Endodermal cell (in vitro differentiated cells): ENCODE data around the gene ITGA2. TPM values are rescaled to one million over a fixed set of nuclear protein-coding genes. Genes with fewer than 3 reads are reported as not detected.

Experiments used
- DNase-seq: peaks from one replicate; pipeline ENCODE4 v3.0.0-alpha.2; 2017
- H3K27ac ChIP-seq: 2 replicates; pipeline ENCODE4 v1.5.1; 2013; ENCODE audit warnings: mild to moderate bottlenecking, low read depth, low read length, moderate library complexity
- H3K27me3 ChIP-seq: 2 replicates; pipeline ENCODE4 v1.6.1; 2013; ENCODE audit warnings: mild to moderate bottlenecking, low read length, moderate library complexity; ENCODE audit not compliant: insufficient read depth, control insufficient read depth, poor library complexity, severe bottlenecking
- H3K36me3 ChIP-seq: 2 replicates; pipeline ENCODE4 v1.7.0; 2013; ENCODE audit warnings: mild to moderate bottlenecking, low read length, moderate library complexity; ENCODE audit not compliant: control insufficient read depth, insufficient read depth
- H3K4me1 ChIP-seq: one replicate; pipeline ENCODE4 v1.7.0; 2013; ENCODE audit warnings: low read length; ENCODE audit not compliant: control insufficient read depth, insufficient read depth
- H3K4me3 ChIP-seq: 2 replicates; pipeline ENCODE4 v1.5.1; 2013; ENCODE audit warnings: mild to moderate bottlenecking, low read length, moderate library complexity
- H3K9ac ChIP-seq: 2 replicates; pipeline ENCODE4 v1.6.1; 2013; ENCODE audit warnings: mild to moderate bottlenecking, low read length, moderate library complexity; ENCODE audit not compliant: poor library complexity, severe bottlenecking; ENCODE audit errors: extremely low read depth
- H3K9me3 ChIP-seq: 2 replicates; pipeline ENCODE4 v1.6.1; 2013; ENCODE audit warnings: mild to moderate bottlenecking, low read length, moderate library complexity; ENCODE audit not compliant: control insufficient read depth
- H3K27ac Mint-ChIP-seq: 2 replicates; pipeline ENCODE4 v1.8.0; 2020; ENCODE audit warnings: mixed read lengths
- H3K27me3 Mint-ChIP-seq: 2 replicates; pipeline ENCODE4 v1.8.0; 2021; ENCODE audit warnings: mild to moderate bottlenecking, mixed read lengths; ENCODE audit not compliant: insufficient read depth
- H3K36me3 Mint-ChIP-seq: 2 replicates; pipeline ENCODE4 v1.8.0; 2020; ENCODE audit warnings: low read depth, mixed read lengths
- H3K4me1 Mint-ChIP-seq: 2 replicates; pipeline ENCODE4 v1.8.0; 2020; ENCODE audit warnings: mixed read lengths
- H3K4me3 Mint-ChIP-seq: 2 replicates; pipeline ENCODE4 v1.8.0; 2020; ENCODE audit warnings: mild to moderate bottlenecking, moderate library complexity, mixed read lengths
- H3K9me3 Mint-ChIP-seq: 2 replicates; pipeline ENCODE4 v1.8.0; 2020; ENCODE audit warnings: mild to moderate bottlenecking, mixed read lengths
- WGBS, 2 experiments: methylation state at CpG; one replicate each; pipeline versions ENCODE4 v1.1.5 to v1.1.7; 2013; ENCODE audit warnings: missing lambda C conversion rate in 2 of 2, mixed read lengths in 1 of 2; ENCODE audit not compliant: insufficient coverage in 1 of 2, insufficient read length in 1 of 2; 5-methylcytosine and 5-hydroxymethylcytosine counted together
- total RNA-seq, 2 donors: library from RNA; stranded (reverse); fragmentation: NEBNext Ultra II Directional in 1 of 2; extraction: Animal tissue kit (Norgen Biotek cat#: 25700) in 1 of 2; gene quantifications; 2 replicates in 1 of 2; 3 replicates in 1 of 2; pipeline ENCODE4 v1.2.1, GENCODE V29; 2021
- TF ChIP-seq, protein P1 (sequence below): fragments of 200-600 bp; sonication (generic); conservative IDR thresholded peaks from 2 replicates; pipeline ENCODE4 v1.5.0; 2021; ENCODE audit warnings: antibody characterized with exemption, mild to moderate bottlenecking

The ITGA2 gene
- total RNA-seq, 2 donors from 2014 or later, result 1.3 to 4.0 TPM

DNA sequence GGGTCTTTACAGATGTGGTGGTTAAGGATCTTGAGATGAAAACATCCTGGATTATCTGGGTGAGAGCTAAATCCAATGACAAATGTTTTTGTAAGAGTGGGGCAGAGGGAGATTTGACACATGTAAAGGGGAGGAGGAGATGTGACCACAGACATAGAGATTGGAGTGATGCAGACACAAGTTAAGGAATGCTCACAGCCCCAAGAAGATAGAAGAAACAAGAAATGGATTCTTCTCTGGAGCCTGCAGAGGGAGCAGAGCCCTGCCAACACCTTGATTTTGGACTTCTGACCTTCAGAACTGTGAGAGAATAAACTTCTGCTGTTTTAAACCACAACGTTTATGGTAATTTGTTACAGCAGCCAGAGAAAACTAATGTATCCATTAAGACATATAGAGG lies 21.7 kb downstream of the ITGA2 start:
- no peaks in the 10 kb centered on the region for H3K9me3 Mint-ChIP-seq
- H3K4me3 ChIP-seq, result no peak overlapping the region
- H3K9me3 ChIP-seq, result no peaks in the 10 kb centered on the region
- no peaks in the 10 kb centered on the region for H3K36me3 Mint-ChIP-seq
- WGBS, 2 experiments, result 85 to 100% methylated on average over 1 of the region's 1 CpG
- no peak overlapping the region for H3K27ac ChIP-seq
- H3K4me1 ChIP-seq, result no peaks in the 10 kb centered on the region
- no peak overlapping the region for H3K27ac Mint-ChIP-seq
- no peaks in the 10 kb centered on the region for H3K36me3 ChIP-seq
- no peaks in the 10 kb centered on the region for H3K27me3 ChIP-seq
- DNase-seq, result no peak
- no peak overlapping the region for H3K4me3 Mint-ChIP-seq
- H3K27me3 Mint-ChIP-seq, result no peaks in the 10 kb centered on the region
- H3K9ac ChIP-seq, result no peak overlapping the region
- TF ChIP-seq, protein P1, sequence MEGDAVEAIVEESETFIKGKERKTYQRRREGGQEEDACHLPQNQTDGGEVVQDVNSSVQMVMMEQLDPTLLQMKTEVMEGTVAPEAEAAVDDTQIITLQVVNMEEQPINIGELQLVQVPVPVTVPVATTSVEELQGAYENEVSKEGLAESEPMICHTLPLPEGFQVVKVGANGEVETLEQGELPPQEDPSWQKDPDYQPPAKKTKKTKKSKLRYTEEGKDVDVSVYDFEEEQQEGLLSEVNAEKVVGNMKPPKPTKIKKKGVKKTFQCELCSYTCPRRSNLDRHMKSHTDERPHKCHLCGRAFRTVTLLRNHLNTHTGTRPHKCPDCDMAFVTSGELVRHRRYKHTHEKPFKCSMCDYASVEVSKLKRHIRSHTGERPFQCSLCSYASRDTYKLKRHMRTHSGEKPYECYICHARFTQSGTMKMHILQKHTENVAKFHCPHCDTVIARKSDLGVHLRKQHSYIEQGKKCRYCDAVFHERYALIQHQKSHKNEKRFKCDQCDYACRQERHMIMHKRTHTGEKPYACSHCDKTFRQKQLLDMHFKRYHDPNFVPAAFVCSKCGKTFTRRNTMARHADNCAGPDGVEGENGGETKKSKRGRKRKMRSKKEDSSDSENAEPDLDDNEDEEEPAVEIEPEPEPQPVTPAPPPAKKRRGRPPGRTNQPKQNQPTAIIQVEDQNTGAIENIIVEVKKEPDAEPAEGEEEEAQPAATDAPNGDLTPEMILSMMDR, result peak; percentile 13
- no peaks in the 10 kb centered on the region for H3K4me1 Mint-ChIP-seq

DNA sequence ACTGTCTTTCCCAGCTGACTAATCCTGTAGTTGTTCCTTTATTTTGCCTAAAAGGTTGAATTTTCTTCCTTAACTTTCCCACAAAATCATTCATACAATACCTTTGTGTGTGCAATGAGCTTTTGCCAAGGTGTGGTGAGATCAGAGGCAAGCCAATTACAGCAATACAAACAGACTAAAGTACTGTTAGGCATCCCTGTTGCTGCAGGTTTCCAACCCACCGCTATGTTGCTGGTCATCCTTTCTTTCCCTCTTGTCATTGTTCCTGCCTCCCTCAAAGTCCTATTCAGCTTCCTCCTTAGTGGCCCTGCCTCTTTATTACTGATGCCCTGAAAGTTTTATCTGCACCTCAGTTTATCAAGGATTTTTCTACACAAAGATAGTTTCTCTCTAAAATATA lies 22.1 kb downstream of the ITGA2 start:
- TF ChIP-seq, protein P1, result no peak
- H3K9ac ChIP-seq, result no peak overlapping the region
- H3K27me3 ChIP-seq, result no peaks in the 10 kb centered on the region
- no peak overlapping the region for H3K27ac ChIP-seq
- H3K36me3 Mint-ChIP-seq, result no peaks in the 10 kb centered on the region
- H3K4me1 Mint-ChIP-seq, result no peaks in the 10 kb centered on the region
- H3K27ac Mint-ChIP-seq, result no peak overlapping the region
- no peaks in the 10 kb centered on the region for H3K9me3 ChIP-seq
- 80 to 94% methylated on average over 1 of the region's 1 CpG for WGBS, 2 experiments
- H3K36me3 ChIP-seq, result no peaks in the 10 kb centered on the region
- DNase-seq, result no peak
- H3K4me1 ChIP-seq, result no peaks in the 10 kb centered on the region
- H3K4me3 Mint-ChIP-seq, result no peak overlapping the region
- no peaks in the 10 kb centered on the region for H3K27me3 Mint-ChIP-seq
- no peak overlapping the region for H3K4me3 ChIP-seq
- H3K9me3 Mint-ChIP-seq, result no peaks in the 10 kb centered on the region

DNA sequence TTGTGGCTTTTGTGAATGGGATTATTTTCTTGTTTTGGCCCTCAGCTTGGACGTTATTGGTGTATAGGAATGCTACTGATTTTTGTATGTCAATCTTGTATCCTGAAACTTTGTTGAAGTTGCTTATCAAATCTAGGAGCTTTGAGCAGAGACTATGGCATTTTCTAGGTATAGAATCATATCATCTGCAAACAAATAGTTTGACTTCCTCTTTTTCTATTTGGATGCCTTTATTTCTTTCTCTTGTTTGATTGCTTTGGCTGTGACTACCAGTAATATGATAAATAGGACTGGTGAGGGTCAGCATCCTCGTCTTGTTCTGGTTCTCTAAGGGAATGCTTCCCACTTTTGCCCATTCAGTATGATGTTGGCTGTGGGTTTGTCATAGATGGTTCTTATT lies 24.7 kb downstream of the ITGA2 start:
- no peak overlapping the region for H3K4me3 ChIP-seq
- no peaks in the 10 kb centered on the region for H3K36me3 ChIP-seq
- Mint-ChIP-seq H3K9me3 (no peaks in the 10 kb centered on the region), H3K36me3 (no peaks in the 10 kb centered on the region), H3K27me3 (no peaks in the 10 kb centered on the region), H3K4me3 (no peak overlapping the region), H3K27ac (no peak overlapping the region), H3K4me1 (no peaks in the 10 kb centered on the region)
- no peaks in the 10 kb centered on the region for H3K4me1 ChIP-seq
- no peaks in the 10 kb centered on the region for H3K27me3 ChIP-seq
- H3K27ac ChIP-seq, result no peak overlapping the region
- no peaks in the 10 kb centered on the region for H3K9me3 ChIP-seq
- WGBS, 2 experiments, result 82 to 100% methylated on average over 1 to 2 of the region's 2 CpGs
- TF ChIP-seq, protein P1, result no peak
- H3K9ac ChIP-seq, result no peak overlapping the region
- no peak for DNase-seq
